Urinary bladder (tissue), 4 donors: ENCODE results near the gene S100A4. TPM values are rescaled to one million over a fixed set of nuclear protein-coding genes. Genes with fewer than 3 reads are reported as not detected.
"Not testable (repeated sequence)": the region's sequence is repeated elsewhere in the genome, so short reads cannot be mapped to it uniquely, and the experiment has no call there.

Source experiments
- DNase-seq: peaks from one replicate; pipeline ENCODE4 v3.0.0-alpha.2; 2015; ENCODE audit errors: extremely low spot score
- H3K27ac ChIP-seq: one replicate; pipeline ENCODE4 v1.5.1; 2013; ENCODE audit warnings: low read depth, mild to moderate bottlenecking, moderate library complexity
- H3K36me3 ChIP-seq: one replicate; pipeline ENCODE4 v1.6.1; 2013; ENCODE audit warnings: mild to moderate bottlenecking, moderate library complexity; ENCODE audit not compliant: insufficient read depth
- H3K4me1 ChIP-seq: one replicate; pipeline ENCODE4 v1.6.1; 2013; ENCODE audit warnings: mild to moderate bottlenecking, moderate library complexity; ENCODE audit not compliant: insufficient read depth
- H3K4me3 ChIP-seq: one replicate; pipeline ENCODE4 v1.5.1; 2013; ENCODE audit warnings: low read depth, low read length
- WGBS: extraction: QIAGEN DNeasy Blood & Tissue Kit; methylation state at CpG from one replicate; pipeline ENCODE4 v1.1.7; 2013; 5-methylcytosine and 5-hydroxymethylcytosine counted together
- polyA plus RNA-seq: library from polyadenylated mRNA; stranded (reverse); fragments of 200-250 nt; gene quantifications from one replicate; pipeline ENCODE4 v1.2.3, GENCODE V29; 2013
- total RNA-seq: library from RNA; depleted of rRNA; stranded (reverse); fragments of >200 nt; gene quantifications from one replicate; pipeline ENCODE4 v1.2.3, GENCODE V29; 2014
- donor health status: healthy with polysubstance abuse.
- donor health status: healthy.

S100A4 gene
- total and polyA plus RNA-seq, 2 donors, result 113 to 440 TPM

GRCh38 chr1:153527023-153527682 is 18.5 kb downstream of the S100A4 start:
- no peaks in the 10 kb centered on the region for H3K4me1 ChIP-seq
- WGBS, result 86% methylated on average over 8 of the region's 8 CpGs
- no peak overlapping the region for H3K4me3 ChIP-seq
- DNase-seq, result no peak
- H3K27ac ChIP-seq, result no peak overlapping the region
- no peaks in the 10 kb centered on the region for H3K36me3 ChIP-seq

DNA sequence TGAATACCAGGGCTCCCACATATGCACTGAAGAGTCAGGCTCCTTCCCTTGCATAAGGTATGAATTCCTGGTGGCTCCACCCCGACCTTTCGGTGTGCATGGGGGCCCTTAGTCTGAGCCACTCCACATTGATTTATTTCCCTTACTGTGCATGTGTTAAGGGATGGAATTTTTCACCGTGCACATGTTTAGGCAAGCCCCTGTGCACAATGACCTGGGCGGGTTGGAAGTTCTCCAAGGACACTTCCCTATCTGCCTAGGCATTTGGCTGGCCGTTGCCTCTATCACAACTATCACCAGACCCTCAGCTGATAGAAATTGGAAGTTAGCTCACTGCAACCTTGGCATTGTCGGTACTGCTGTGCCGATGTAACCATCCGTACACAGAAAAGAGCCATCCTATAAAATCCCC is 19.5 kb downstream of the S100A4 start:
- no peak overlapping the region for H3K27ac ChIP-seq
- H3K4me3 ChIP-seq, result no peak overlapping the region
- no peak for DNase-seq
- no peaks in the 10 kb centered on the region for H3K36me3 ChIP-seq
- no peaks in the 10 kb centered on the region for H3K4me1 ChIP-seq
- WGBS, result 47% methylated on average over 8 of the region's 8 CpGs

DNA sequence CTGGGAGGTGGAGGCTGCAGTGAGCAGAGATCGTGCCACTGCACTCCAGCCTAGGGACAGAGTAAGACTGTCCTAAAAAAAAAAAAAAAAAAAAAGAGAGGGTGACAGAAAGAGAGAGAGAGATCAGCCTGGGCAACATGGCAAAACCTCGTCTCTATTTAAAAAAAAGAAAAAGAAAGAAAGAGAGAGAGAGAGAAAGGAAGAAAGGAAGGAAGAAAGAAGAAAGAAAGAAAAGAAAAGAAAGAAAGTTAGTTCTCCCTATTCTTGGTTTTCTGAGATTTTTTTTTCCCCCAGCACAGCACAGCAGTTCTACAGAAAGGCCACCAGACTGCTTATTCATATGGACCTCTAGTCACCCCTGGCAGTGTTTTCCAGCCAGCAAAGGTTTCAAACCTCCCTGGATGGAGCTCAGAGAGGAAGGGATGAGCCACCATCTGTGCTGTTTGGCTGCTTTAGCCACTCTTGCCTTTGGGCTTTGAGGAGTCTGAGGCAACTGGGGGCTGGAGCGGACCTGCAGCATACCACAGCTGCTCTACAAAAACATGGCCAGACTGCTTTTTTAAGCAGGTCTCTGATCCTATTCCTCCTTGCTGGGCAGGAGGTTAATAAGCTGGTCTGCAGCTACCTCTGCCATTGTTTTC is 20.4 kb downstream of the S100A4 start:
- Histone ChIP-seq H3K27ac (peak overlapping the region; percentile 13), H3K4me3 (no peak overlapping the region), H3K36me3 (no peaks in the 10 kb centered on the region), H3K4me1 (no peaks in the 10 kb centered on the region)
- DNase-seq, result no peak
- 58% methylated on average over 3 of the region's 3 CpGs for WGBS

DNA sequence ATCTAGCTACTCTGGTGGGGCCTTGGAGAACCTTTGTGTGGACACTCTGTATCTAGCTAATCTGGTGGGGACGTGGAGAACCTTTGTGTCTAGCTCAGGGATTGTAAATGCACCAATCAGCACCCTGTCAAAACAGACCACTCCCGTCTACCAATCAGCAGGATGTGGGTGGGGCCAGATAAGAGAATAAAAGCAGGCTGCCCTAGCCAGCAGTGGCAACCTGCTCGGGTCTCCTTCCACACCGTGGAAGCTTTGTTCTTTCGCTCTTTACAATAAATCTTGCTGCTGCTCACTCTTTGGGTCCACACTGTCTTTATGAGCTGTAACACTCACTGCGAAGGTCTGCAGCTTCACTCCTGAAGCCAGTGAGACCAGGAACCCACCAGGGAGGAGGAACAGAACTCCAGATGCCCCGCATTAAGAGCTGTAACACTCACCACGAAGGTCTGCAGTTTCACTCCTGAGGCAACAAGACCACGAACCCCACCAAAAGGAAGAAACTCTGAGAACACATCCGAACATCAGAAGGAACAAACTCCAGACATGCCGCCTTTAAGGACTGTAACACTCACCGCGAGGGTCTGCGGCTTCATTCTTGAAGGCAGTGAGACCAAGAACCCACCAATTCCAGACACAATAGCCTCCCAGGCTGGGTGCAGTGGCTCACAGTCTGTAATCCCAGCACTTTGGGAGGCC is 23.1 kb downstream of the S100A4 start:
- WGBS, result 83% methylated on average over 14 of the region's 14 CpGs
- not testable (repeated sequence) for DNase-seq, H3K4me1 ChIP-seq, H3K36me3 ChIP-seq, H3K4me3 ChIP-seq, H3K27ac ChIP-seq

- WGBS, result 97% methylated on average over 37 of the region's 37 CpGs
- H3K27ac ChIP-seq, DNase-seq: not testable (repeated sequence)
Measured at GRCh38 chr1:153521808-153522207, 23.8 kb downstream of the S100A4 start.

GRCh38 chr1:153520818-153521476 is 24.7 kb downstream of the S100A4 start:
- no peak for DNase-seq
- H3K27ac ChIP-seq, result no peak overlapping the region
- H3K36me3 ChIP-seq, result no peaks in the 10 kb centered on the region
- no peaks in the 10 kb centered on the region for H3K4me1 ChIP-seq
- no peak overlapping the region for H3K4me3 ChIP-seq
- 80% methylated on average over 4 of the region's 4 CpGs for WGBS

More at GRCh38 chr1:153521808-153522207, 23.8 kb downstream of the S100A4 start:
- not testable (repeated sequence) for H3K4me3 ChIP-seq, H3K4me1 ChIP-seq, H3K36me3 ChIP-seq

- 85% methylated on average over 5 of the region's 5 CpGs for WGBS
- not testable (repeated sequence) for H3K27ac ChIP-seq
Measured at GRCh38 chr1:153520137-153520691, 25.4 kb downstream of the S100A4 start.

DNA sequence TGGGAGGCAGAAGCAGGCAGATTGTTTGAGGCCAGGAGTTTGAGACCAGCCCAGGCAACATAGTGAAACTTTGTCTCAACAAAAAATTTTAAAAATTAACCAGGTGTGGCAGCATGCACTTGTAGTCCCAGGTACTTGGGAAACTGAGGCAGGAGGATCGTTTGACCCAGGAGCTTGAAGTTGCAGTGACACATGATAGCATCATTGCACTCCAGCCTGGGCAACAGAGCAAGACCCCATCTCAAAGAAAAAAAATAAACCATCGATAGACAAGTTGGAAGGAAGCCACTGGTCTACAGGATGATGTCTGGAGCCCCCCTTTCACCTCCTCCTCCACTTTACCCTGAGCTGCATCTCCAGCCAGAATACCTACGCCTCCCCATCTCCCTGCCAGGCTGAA is 26.4 kb downstream of the S100A4 start:
- Histone ChIP-seq H3K27ac (no peak overlapping the region), H3K4me3 (no peak overlapping the region), H3K36me3 (no peaks in the 10 kb centered on the region), H3K4me1 (peaks cover 1% of the 10 kb centered on the region)
- no peak for DNase-seq
- WGBS, result 92% methylated on average over 3 of the region's 3 CpGs

More at GRCh38 chr1:153520137-153520691, 25.4 kb downstream of the S100A4 start:
- not testable (repeated sequence) for H3K4me1 ChIP-seq, DNase-seq, H3K4me3 ChIP-seq, H3K36me3 ChIP-seq

- H3K4me1 ChIP-seq, result peaks cover 1% of the 10 kb centered on the region
- H3K27ac ChIP-seq, result peak overlapping the region; percentile 63
- H3K4me3 ChIP-seq, result no peak overlapping the region
- WGBS, result 57% methylated on average over 8 of the region's 8 CpGs
- no peak for DNase-seq
- no peaks in the 10 kb centered on the region for H3K36me3 ChIP-seq
Measured at GRCh38 chr1:153515504-153516394, 29.9 kb downstream of the S100A4 start.

DNA sequence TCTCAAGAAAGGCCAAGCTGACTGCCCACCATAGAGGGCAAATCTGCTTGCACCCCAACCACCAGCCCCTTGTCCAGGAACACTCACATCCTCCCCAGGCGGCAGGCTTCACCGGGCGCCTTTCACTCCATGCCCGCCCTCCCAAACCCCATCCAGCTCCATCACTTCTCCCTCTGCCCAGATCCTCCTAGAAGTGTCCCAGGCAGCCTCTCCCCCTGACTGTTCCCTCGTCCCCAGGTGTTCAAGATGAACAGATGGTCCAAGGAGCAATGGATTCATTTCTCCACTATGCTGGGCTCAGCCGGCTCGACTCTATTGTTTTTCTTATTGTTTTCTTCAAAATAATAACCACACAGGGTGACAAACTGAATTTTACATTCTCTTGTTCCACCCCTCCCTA is 31.9 kb downstream of the S100A4 start:
- no peak for DNase-seq
- Histone ChIP-seq H3K4me3 (no peak overlapping the region), H3K4me1 (peaks cover 1% of the 10 kb centered on the region), H3K36me3 (no peaks in the 10 kb centered on the region), H3K27ac (no peak overlapping the region)
- 93% methylated on average over 7 of the region's 7 CpGs for WGBS

DNA sequence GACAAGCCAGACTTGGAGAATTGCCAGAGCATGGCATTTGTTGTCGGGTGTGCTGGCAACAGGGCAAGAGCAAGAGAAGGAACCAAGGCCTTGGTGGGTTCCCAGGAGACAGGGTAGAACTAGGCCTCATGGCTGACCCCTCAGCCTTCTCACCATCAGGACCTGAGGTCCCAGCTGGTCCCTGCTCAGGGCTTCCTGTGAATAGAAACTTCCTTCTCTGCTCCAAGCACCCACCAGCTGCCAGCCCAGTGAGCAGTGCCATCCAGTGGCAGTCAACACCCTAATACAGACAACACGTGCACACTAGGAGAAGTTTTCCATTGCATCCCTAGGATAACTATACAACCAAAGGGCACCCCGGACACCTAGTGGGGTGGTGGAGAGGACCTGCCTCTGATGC is 32.6 kb downstream of the S100A4 start:
- Histone ChIP-seq H3K27ac (no peak overlapping the region), H3K4me3 (no peak overlapping the region), H3K4me1 (peaks cover 1% of the 10 kb centered on the region), H3K36me3 (no peaks in the 10 kb centered on the region)
- 78% methylated on average over 3 of the region's 3 CpGs for WGBS
- no peak for DNase-seq

DNA sequence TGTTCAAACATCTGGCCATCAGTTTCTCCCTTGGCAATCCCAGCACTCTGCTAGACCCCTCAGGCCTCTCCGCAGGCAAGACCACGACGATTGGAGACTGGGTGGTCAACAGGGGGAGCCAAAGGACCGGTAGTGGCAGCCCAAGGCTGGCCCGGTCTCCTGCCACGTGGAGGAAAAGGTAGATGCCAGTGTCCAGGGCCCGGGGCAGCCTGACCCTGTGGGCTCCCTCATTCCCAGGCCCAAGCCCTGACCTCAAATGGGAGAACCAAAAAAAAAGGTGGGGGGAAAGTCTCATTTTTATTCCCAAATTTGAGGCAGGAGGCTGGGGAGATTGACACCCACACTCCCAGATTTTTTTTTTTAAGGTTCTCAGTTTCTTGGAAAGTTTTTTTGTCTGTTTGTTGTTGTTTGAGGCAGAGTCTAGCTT is 34.6 kb downstream of the S100A4 start:
- no peak for DNase-seq
- Histone ChIP-seq H3K4me3 (no peak overlapping the region), H3K4me1 (peaks cover 1% of the 10 kb centered on the region), H3K27ac (no peak overlapping the region), H3K36me3 (no peaks in the 10 kb centered on the region)
- under 1% methylated on average over 7 of the region's 7 CpGs for WGBS
